ENCODE results near the gene SETX. TPM values are rescaled to one million over a fixed set of nuclear protein-coding genes. Genes with fewer than 3 reads are reported as not detected.

Gene SETX
- total RNA-seq, 1 experiment from 2014 or later = 44.3 TPM

- H3K56ac ChIP-seq (ENCODE audit: insufficient read length, low read depth, low read length) = no peak overlapping the region
- H4K5ac ChIP-seq (ENCODE audit: insufficient read length, low read depth, low read length) = no peak overlapping the region
- H3K23me2 ChIP-seq (ENCODE audit: insufficient read length, low read depth, low read length, poor library complexity, severe bottlenecking) = peaks cover 3% of the 10 kb centered on the region
- no peak overlapping the region for H3T11ph ChIP-seq (ENCODE audit: low read length)
- H3K18ac ChIP-seq (ENCODE audit: insufficient read length, low read depth, low read length) = no peak overlapping the region
- H3K23ac ChIP-seq (ENCODE audit: insufficient read length, low read depth, low read length) = no peak overlapping the region
- no peak overlapping the region for H3K4me3 Mint-ChIP-seq
- H4K91ac ChIP-seq (ENCODE audit: insufficient read length, low read depth, low read length) = no peak overlapping the region
- DNase-seq = peak; percentile 20
- H3K9ac ChIP-seq (ENCODE audit: extremely low read depth, insufficient read length, low read length) = no peak overlapping the region
- peaks cover 0 to 6% of the 10 kb centered on the region in 2 experiments; a peak in 2 of 4 replicates for H3K4me1 Mint-ChIP-seq
- H3K4me2 ChIP-seq (ENCODE audit: insufficient read depth, insufficient read length, low read length) = no peak overlapping the region
- H4K20me1 ChIP-seq (ENCODE audit: control insufficient read depth, insufficient read depth, insufficient read length) = no peaks in the 10 kb centered on the region
- no peak overlapping the region for H3K14ac ChIP-seq (ENCODE audit: insufficient read depth, low read length)
- no peak overlapping the region for H4K8ac ChIP-seq (replicated peaks; ENCODE audit: insufficient read length, low read depth, low read length)
- H2BK15ac ChIP-seq (ENCODE audit: low read depth, low read length) = no peak overlapping the region
- no peaks in the 10 kb centered on the region for H3K27me3 ChIP-seq (ENCODE audit: insufficient read depth, low read length)
- no peaks in the 10 kb centered on the region for H3K9me3 ChIP-seq (ENCODE audit: control insufficient read depth, low read depth, low read length)
- H3K27ac ChIP-seq (ENCODE audit: insufficient read length, low read depth, low read length) = no peak overlapping the region
- peaks cover 15% of the 10 kb centered on the region for H3K27me3 Mint-ChIP-seq (ENCODE audit: low read depth)
- H3K79me1 ChIP-seq (ENCODE audit: insufficient read depth, low read depth, low read length, poor library complexity, severe bottlenecking) = no peaks in the 10 kb centered on the region
- no peak overlapping the region for H2AFZ ChIP-seq (ENCODE audit: low read length)
- no peaks in the 10 kb centered on the region; the same call in 1 of the 2 replicates for H3K4me1 ChIP-seq (ENCODE audit: insufficient read depth, low read length)
- no peak overlapping the region for H2BK12ac ChIP-seq (ENCODE audit: insufficient read length, low read depth, low read length)
- no peaks in the 10 kb centered on the region for H3K79me2 ChIP-seq (ENCODE audit: insufficient read depth, low read length)
- no peak overlapping the region for H3K27ac Mint-ChIP-seq
- no peak overlapping the region for H3K4ac ChIP-seq (ENCODE audit: low read depth, low read length)
- H2BK5ac ChIP-seq (ENCODE audit: insufficient read length, low read length) = no peak overlapping the region
- H3K36me3 Mint-ChIP-seq (ENCODE audit: insufficient read depth in 1 of 3, low read depth in 3 of 3) = peaks cover 3 to 16% (median 5%) of the 10 kb centered on the region in 3 experiments; a peak in 4 of 7 replicates
- H3K9me3 Mint-ChIP-seq = peaks cover 18 to 19% of the 10 kb centered on the region in 2 experiments
- TF ChIP-seq, protein P1, sequence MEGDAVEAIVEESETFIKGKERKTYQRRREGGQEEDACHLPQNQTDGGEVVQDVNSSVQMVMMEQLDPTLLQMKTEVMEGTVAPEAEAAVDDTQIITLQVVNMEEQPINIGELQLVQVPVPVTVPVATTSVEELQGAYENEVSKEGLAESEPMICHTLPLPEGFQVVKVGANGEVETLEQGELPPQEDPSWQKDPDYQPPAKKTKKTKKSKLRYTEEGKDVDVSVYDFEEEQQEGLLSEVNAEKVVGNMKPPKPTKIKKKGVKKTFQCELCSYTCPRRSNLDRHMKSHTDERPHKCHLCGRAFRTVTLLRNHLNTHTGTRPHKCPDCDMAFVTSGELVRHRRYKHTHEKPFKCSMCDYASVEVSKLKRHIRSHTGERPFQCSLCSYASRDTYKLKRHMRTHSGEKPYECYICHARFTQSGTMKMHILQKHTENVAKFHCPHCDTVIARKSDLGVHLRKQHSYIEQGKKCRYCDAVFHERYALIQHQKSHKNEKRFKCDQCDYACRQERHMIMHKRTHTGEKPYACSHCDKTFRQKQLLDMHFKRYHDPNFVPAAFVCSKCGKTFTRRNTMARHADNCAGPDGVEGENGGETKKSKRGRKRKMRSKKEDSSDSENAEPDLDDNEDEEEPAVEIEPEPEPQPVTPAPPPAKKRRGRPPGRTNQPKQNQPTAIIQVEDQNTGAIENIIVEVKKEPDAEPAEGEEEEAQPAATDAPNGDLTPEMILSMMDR (conservative IDR thresholded peaks at IDR 0.05) = no peak
- H2BK20ac ChIP-seq (ENCODE audit: low read depth, low read length, poor library complexity, severe bottlenecking) = no peak overlapping the region
- H2BK120ac ChIP-seq (ENCODE audit: low read depth, low read length, poor library complexity, severe bottlenecking) = no peak overlapping the region
- no CpG with 5 or more reads among the region's 8 CpGs for WGBS (ENCODE audit: extremely low coverage, insufficient read length, low lambda C conversion rate)
- no peak overlapping the region for H2AK5ac ChIP-seq (ENCODE audit: insufficient read length, low read length)
These were observed 105.1 kb downstream of the SETX start for GRCh38 chr9:132249690-132250089.
